IMR-90 (cell line): ENCODE measurements around the gene SMIM14. TPM values are rescaled to one million over a fixed set of nuclear protein-coding genes. Genes with fewer than 3 reads are reported as not detected.

Source experiments
- ATAC-seq: fragments of 200-7000 bp; cut with Tn5 transposase; 2 replicates; pipeline ENCODE4 v1.9.1; 2020; ENCODE audit warnings: low read depth, mild to moderate bottlenecking, moderate library complexity
- BruUV-seq: library from RNA; stranded (reverse); fragments of 400-500 nt; replicated peaks from 2 replicates; lab custom pipeline; 2021; lab: Mats Ljungman, UMichigan
- CTCF ChIA-PET: fragments of 300-600 bp; formaldehyde crosslinking; extraction: SDS; loops from one replicate; lab custom pipeline; 2021; ENCODE audit warnings: antibody characterized with exemption; lab: Yijun Ruan, JAX
- POLR2A ChIA-PET: fragments of 300-600 bp; sonication (Branson Sonifier 250); formaldehyde crosslinking; loops from one replicate; lab custom pipeline; 2022; ENCODE audit warnings: antibody characterized with exemption; ENCODE audit not compliant: unreplicated experiment; lab: Charles Lee
- DNase-seq: peaks from one replicate; pipeline ENCODE4 v3.0.0; 2013
- H2AFZ ChIP-seq: replicated peaks from 2 replicates; pipeline ENCODE3; 2013; ENCODE audit warnings: low read length, mild to moderate bottlenecking; ENCODE audit not compliant: poor library complexity
- H2AK5ac ChIP-seq: 2 replicates; pipeline ENCODE4 v1.6.1; 2013; ENCODE audit warnings: low read depth, low read length, inconsistent platforms
- H2AK9ac ChIP-seq: replicated peaks from 2 replicates; pipeline ENCODE3; 2013; ENCODE audit warnings: mild to moderate bottlenecking, low read depth, low read length, moderate library complexity; ENCODE audit not compliant: poor library complexity
- H2BK120ac ChIP-seq: 2 replicates; pipeline ENCODE4 v1.6.1; 2013; ENCODE audit warnings: low read depth, low read length, inconsistent platforms
- H2BK15ac ChIP-seq: 3 replicates; pipeline ENCODE4 v1.6.1; 2013; ENCODE audit warnings: low read depth, low read length, inconsistent platforms
- H2BK20ac ChIP-seq: 2 replicates; pipeline ENCODE4 v1.6.1; 2013; ENCODE audit warnings: low read depth, mild to moderate bottlenecking, inconsistent platforms, low read length, moderate library complexity
- H2BK5ac ChIP-seq: 2 replicates; pipeline ENCODE4 v1.6.1; 2013; ENCODE audit warnings: mild to moderate bottlenecking, low read depth, low read length, inconsistent platforms; ENCODE audit not compliant: poor library complexity, severe bottlenecking
- H3K14ac ChIP-seq: replicated peaks from 2 replicates; pipeline ENCODE4 v1.6.1; 2013; ENCODE audit warnings: low read depth, low read length, inconsistent platforms
- H3K18ac ChIP-seq: 2 replicates; pipeline ENCODE4 v1.6.1; 2013; ENCODE audit warnings: low read depth, low read length, control low read depth
- H3K23ac ChIP-seq: 2 replicates; pipeline ENCODE4 v1.6.1; 2013; ENCODE audit warnings: low read depth, low read length, inconsistent platforms
- H3K27ac ChIP-seq: 2 replicates; pipeline ENCODE4 v1.5.1; 2013; ENCODE audit warnings: mild to moderate bottlenecking, control low read depth, low read length; ENCODE audit not compliant: insufficient read depth
- H3K27me3 ChIP-seq: 2 replicates; pipeline ENCODE4 v1.6.1; 2013; ENCODE audit warnings: low read length; ENCODE audit not compliant: control insufficient read depth, insufficient read depth
- H3K36me3 ChIP-seq: 2 replicates; pipeline ENCODE4 v1.6.1; 2013; ENCODE audit warnings: low read length, mixed read lengths; ENCODE audit not compliant: control insufficient read depth, insufficient read depth
- H3K4ac ChIP-seq: 2 replicates; pipeline ENCODE4 v1.6.1; 2013; ENCODE audit warnings: low read depth, low read length, inconsistent platforms
- H3K4me1 ChIP-seq: 2 replicates; pipeline ENCODE4 v1.6.1; 2013; ENCODE audit warnings: low read length, mixed read lengths; ENCODE audit not compliant: control insufficient read depth, insufficient read depth
- H3K4me2 ChIP-seq: 2 replicates; pipeline ENCODE4 v1.6.1; 2013; ENCODE audit warnings: low read depth, mild to moderate bottlenecking, control low read depth, low read length, moderate library complexity
- H3K4me3 ChIP-seq: 2 replicates; pipeline ENCODE4 v1.5.1; 2013; ENCODE audit warnings: low read depth, mild to moderate bottlenecking, control low read depth, low read length, moderate library complexity; ENCODE audit not compliant: insufficient read depth
- H3K56ac ChIP-seq: 2 replicates; pipeline ENCODE4 v1.6.1; 2013; ENCODE audit warnings: low read length, inconsistent platforms; ENCODE audit not compliant: insufficient read depth; ENCODE audit errors: extremely low read depth
- H3K79me1 ChIP-seq, 2 experiments: 2 replicates each; pipeline ENCODE4 v1.6.1; 2013; ENCODE audit warnings: low read length in 2 of 2, inconsistent platforms in 1 of 2, low read depth in 1 of 2
- H3K9ac ChIP-seq: 2 replicates; pipeline ENCODE4 v1.6.1; 2013; ENCODE audit warnings: low read depth, low read length, control low read depth
- H3K9me1 ChIP-seq: 2 replicates; pipeline ENCODE4 v1.6.1; 2013; ENCODE audit warnings: low read length, inconsistent platforms; ENCODE audit not compliant: insufficient read depth
- H3K9me3 ChIP-seq: 2 replicates; pipeline ENCODE4 v1.6.1; 2013; ENCODE audit warnings: low read length; ENCODE audit not compliant: control insufficient read depth, insufficient read depth
- H4K20me1 ChIP-seq: 2 replicates; pipeline ENCODE4 v1.6.1; 2013; ENCODE audit warnings: low read length, inconsistent platforms; ENCODE audit not compliant: insufficient read depth
- H4K5ac ChIP-seq: 2 replicates; pipeline ENCODE4 v1.6.1; 2013; ENCODE audit warnings: mild to moderate bottlenecking, low read depth, low read length, control low read depth
- H4K8ac ChIP-seq, 2 experiments: 2 replicates each; pipeline ENCODE4 v1.6.1; 2013; ENCODE audit warnings: low read depth in 2 of 2, low read length in 2 of 2, control low read depth in 1 of 2, inconsistent platforms in 1 of 2
- H4K91ac ChIP-seq: 2 replicates; pipeline ENCODE4 v1.6.1; 2013; ENCODE audit warnings: low read depth, low read length, inconsistent platforms; ENCODE audit not compliant: insufficient read depth
- BHLHE40 ChIP-seq: fragments of 150-350 bp; IDR thresholded peaks from 2 replicates; pipeline ENCODE4 v1.6.1; 2016; ENCODE audit warnings: mild to moderate bottlenecking, low read depth, low read length
- CEBPB ChIP-seq: IDR thresholded peaks from 2 replicates; pipeline ENCODE4 v1.6.1; 2012; ENCODE audit warnings: low read depth, low read length, improper control_type of control experiment
- CHD1 ChIP-seq: IDR thresholded peaks from 2 replicates; pipeline ENCODE4 v1.6.1; 2012; ENCODE audit warnings: low read depth, low read length, improper control_type of control experiment
- CTCF ChIP-seq: conservative IDR thresholded peaks from 2 replicates; pipeline ENCODE4 v1.5.1; 2012; ENCODE audit warnings: mild to moderate bottlenecking, low read depth, low read length, improper control_type of control experiment
- ELK1 ChIP-seq: fragments of 150-350 bp; IDR thresholded peaks from 2 replicates; pipeline ENCODE4 v1.6.1; 2016; ENCODE audit warnings: low read depth, mild to moderate bottlenecking, low read length, moderate library complexity, borderline replicate concordance
- FOS ChIP-seq: fragments of 150-350 bp; IDR thresholded peaks from 2 replicates; pipeline ENCODE4 v1.6.1; 2016; ENCODE audit warnings: low read depth, low read length
- MAZ ChIP-seq: IDR thresholded peaks from 2 replicates; pipeline ENCODE4 v1.6.1; 2012; ENCODE audit warnings: low read depth, mild to moderate bottlenecking, low read length, improper control_type of control experiment, moderate library complexity, borderline replicate concordance
- MXI1 ChIP-seq: IDR thresholded peaks from 2 replicates; pipeline ENCODE4 v1.6.1; 2012; ENCODE audit warnings: low read depth, mild to moderate bottlenecking, low read length, moderate library complexity, borderline replicate concordance
- RCOR1 ChIP-seq: IDR thresholded peaks from 2 replicates; pipeline ENCODE4 v1.6.1; 2012; ENCODE audit warnings: mild to moderate bottlenecking, low read length, improper control_type of control experiment; ENCODE audit not compliant: insufficient replicate concordance
- RFX5 ChIP-seq: IDR thresholded peaks from 2 replicates; pipeline ENCODE4 v1.8.0; 2012; ENCODE audit warnings: low read depth, mild to moderate bottlenecking, low read length, moderate library complexity
- SMC3 ChIP-seq: fragments of 150-350 bp; IDR thresholded peaks from 2 replicates; pipeline ENCODE4 v1.6.1; 2016; ENCODE audit warnings: low read depth, mild to moderate bottlenecking, antibody characterized with exemption, low read length, moderate library complexity
- USF2 ChIP-seq: fragments of 150-350 bp; IDR thresholded peaks from 2 replicates; pipeline ENCODE4 v1.6.1; 2017; ENCODE audit warnings: mild to moderate bottlenecking, antibody characterized with exemption, low read length, low read depth
- WGBS, 2 experiments: methylation state at CpG; one replicate each; pipeline versions ENCODE4 v1.1.5 to v1.1.7; 2013; ENCODE audit warnings: missing lambda C conversion rate in 2 of 2; ENCODE audit not compliant: insufficient read length in 1 of 2; ENCODE audit errors: extremely low coverage in 2 of 2; 5-methylcytosine and 5-hydroxymethylcytosine counted together
- dilution Hi-C: fragments of 300-500 bp; cut with HindIII; formaldehyde crosslinking; loops from one replicate; pipeline ENCODE4 v1.14.3; 2018; ENCODE audit warnings: low sequenced_read_pairs; ENCODE audit not compliant: unreplicated experiment
- in situ Hi-C: fragments of 300-500 bp; cut with MboI; formaldehyde crosslinking; loops from 3 replicates; pipeline ENCODE4 v1.14.3; 2019; ENCODE audit warnings: low sequenced_read_pairs, inconsistent platforms, mixed read lengths
- intact Hi-C: fragments of 100-400 bp; cut with micrococcal nuclease; formaldehyde crosslinking; loops from 2 replicates; pipeline ENCODE4 v1.10.0; 2022
- polyA plus RNA-seq, 3 experiments: library from polyadenylated mRNA; depleted of rRNA; stranded (reverse); fragments of >200 nt; gene quantifications; 2 replicates each; pipeline ENCODE4 v1.2.3, GENCODE V29; 2012; ENCODE audit warnings: low replicate concordance in 1 of 3
- total RNA-seq: library from RNA; depleted of rRNA; stranded (reverse); fragments of >200 nt; gene quantifications from 2 replicates; pipeline ENCODE4 v1.2.3, GENCODE V29; 2012

Gene SMIM14
- total and polyA plus RNA-seq, 2 of the 4 experiments (the other 2 are of a cell fraction), result 15.6 to 20.9 TPM

GRCh38 chr4:39606747-39607146 lies 31.9 kb downstream of the SMIM14 start:
- H3K4me2 ChIP-seq, result no peak overlapping the region
- H3K9me3 ChIP-seq, result no peaks in the 10 kb centered on the region
- H3K4me3 ChIP-seq, result no peak overlapping the region
- peaks cover 11% of the 10 kb centered on the region for H3K36me3 ChIP-seq
- H2BK5ac ChIP-seq, result no peak overlapping the region
- intact Hi-C loops, result no loop called here
- TF ChIP-seq BHLHE40 (no peak), CEBPB (no peak), RFX5 (no peak), SMC3 (no peak), MXI1 (no peak), ELK1 (no peak), CTCF (no peak), MAZ (no peak), FOS (no peak), CHD1 (no peak), USF2 (no peak), RCOR1 (no peak)
- no peak overlapping the region for H3K56ac ChIP-seq
- ATAC-seq (no peak), DNase-seq (no peak)
- no peak overlapping the region for H2BK15ac ChIP-seq
- dilution Hi-C loops, result no loop called here
- H3K79me1 ChIP-seq, result no peaks in the 10 kb centered on the region
- POLR2A ChIA-PET, result no interaction called here
- no peaks in the 10 kb centered on the region for H3K4me1 ChIP-seq
- H4K5ac ChIP-seq, result no peak overlapping the region
- no peak overlapping the region for H2BK20ac ChIP-seq
- in situ Hi-C loops, result no loop called here
- no peak overlapping the region for H3K18ac ChIP-seq
- CTCF ChIA-PET, result no interaction called here
- BruUV-seq, result no TSS peak
- 0 out of 2 replicates have a peak, but pooled peaks cover 2% of the 10 kb centered on the region for H3K9me1 ChIP-seq
- no peak overlapping the region for H2AFZ ChIP-seq
- no peaks in the 10 kb centered on the region for H3K27me3 ChIP-seq
- no peak overlapping the region for H3K14ac ChIP-seq
- no peak overlapping the region for H3K9ac ChIP-seq
- no peak overlapping the region for H4K91ac ChIP-seq
- H2AK9ac ChIP-seq, result no peak overlapping the region
- no peak overlapping the region for H3K27ac ChIP-seq
- no peaks in the 10 kb centered on the region for H4K20me1 ChIP-seq
- H3K23ac ChIP-seq, result no peak overlapping the region
- no peak overlapping the region for H3K4ac ChIP-seq
- H4K8ac ChIP-seq, result no peak overlapping the region
- no peak overlapping the region for H2BK120ac ChIP-seq
- WGBS, 2 experiments, result 86% methylated on average over 1 of the region's 2 CpGs; no CpG with 5 or more reads in 1 of the 2 experiments
- no peak overlapping the region for H2AK5ac ChIP-seq
